Dedifferentiated amniotic fluid mesenchymal stem cell (primary cell): ENCODE data around the gene C6orf62.
A peak's percentile ranks its signal among the peaks of the same experiment; 100 is the strongest.
"Not testable (repeated sequence)": the region's sequence is repeated elsewhere in the genome, so short reads cannot be mapped to it uniquely, and the experiment has no call there.

Experiments used
- DNase-seq: peaks from one replicate; pipeline ENCODE4 v3.0.0-alpha.2; 2016; ENCODE audit errors: extremely low spot score

The C6orf62 gene

GRCh38 chr6:24699521-24700359, 19.2 kb downstream of the C6orf62 start:
- no peak for DNase-seq

DNA sequence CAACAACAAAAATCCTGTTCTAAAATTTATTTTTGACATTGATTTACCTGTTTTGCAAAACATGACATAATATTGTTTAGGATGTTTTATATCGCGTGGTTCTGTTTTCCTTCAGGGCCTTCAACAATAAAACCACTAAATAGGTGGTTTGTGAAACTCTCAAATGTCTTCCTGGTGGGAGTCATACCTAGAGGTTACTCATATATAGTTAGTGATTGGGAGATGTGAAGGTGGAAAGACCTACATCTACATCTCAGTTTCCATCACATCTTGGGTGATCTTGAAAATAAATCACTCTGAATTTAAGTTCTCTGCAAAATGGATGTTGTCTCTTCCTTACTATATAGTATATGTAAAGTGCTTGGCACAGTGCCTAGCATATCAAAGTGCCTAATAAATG, 22.9 kb downstream of the C6orf62 start:
- DNase-seq, result no peak

DNA sequence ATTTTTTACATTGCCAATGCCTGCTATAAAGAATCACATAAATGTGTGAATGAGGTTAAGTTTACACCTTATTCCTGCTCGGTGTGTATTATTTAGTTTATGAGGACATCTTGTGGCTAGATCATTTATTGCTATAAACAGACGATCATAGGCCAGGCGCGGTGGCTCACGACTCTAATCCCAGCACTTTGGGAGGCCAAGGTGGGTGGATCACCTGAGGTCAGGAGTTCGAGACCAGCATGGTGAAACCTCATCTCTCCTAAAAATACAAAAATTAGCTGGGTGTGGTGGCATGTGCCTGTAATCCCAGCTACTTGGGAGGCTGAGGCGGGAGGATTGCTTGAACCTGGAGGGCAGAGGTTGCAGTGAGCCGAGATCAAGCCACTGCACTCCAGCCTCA, 23.3 kb downstream of the C6orf62 start:
- DNase-seq, result not testable (repeated sequence)

DNA sequence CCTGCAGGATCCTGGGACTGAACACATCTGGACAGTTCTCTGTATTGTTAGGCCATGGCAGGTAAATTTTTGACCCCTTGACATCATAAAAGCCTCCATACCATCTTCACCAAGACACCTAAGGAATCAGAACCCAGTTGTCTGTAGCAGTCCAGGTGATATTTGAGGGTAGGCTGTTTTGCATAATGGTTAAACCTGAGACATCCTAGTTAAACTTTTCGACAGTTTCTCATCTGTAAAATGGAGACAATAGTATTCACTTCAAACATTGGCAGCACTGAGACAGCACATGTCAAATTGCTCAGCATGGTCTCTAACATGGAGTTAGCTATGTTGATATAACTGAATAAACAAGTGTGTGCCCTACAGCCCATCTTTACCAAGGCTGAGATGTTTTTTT, 24.8 kb downstream of the C6orf62 start:
- DNase-seq, result no peak

DNA sequence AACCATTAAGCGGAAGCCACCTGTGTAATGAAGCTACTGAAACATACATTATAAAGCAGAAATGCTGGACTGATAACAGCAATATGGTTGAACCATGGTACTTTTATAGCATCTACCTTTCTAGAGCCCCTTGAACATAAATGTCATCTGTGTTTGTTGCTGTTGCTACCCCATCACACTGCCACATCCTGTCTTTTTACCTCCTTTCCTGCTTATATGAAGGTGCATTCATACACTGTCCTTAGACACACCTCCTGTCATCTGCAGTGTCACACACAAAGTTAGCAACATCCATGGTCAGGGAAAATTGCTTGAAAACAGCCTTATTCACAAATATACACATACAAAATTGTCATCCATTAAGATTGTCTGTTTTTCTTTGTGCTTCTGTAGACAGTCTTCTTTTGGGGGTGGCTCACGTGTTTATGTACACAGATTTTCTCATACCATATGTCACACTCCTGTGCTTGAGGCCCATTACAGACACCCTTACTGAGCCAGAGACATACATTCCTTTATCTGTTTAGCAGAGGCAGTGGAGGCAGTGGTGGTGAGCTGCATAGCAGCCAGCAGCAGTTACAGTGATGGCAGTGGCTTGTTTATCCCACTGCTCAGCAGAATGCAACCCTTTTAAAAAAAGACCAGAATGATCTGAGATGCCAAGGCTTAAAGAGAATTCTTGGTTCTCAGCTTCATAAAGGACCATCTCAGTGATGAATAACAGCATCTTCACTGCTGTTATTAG, 25.9 kb downstream of the C6orf62 start:
- DNase-seq, result no peak

GRCh38 chr6:24692415-24692814, 26.5 kb downstream of the C6orf62 start:
- no peak for DNase-seq

GRCh38 chr6:24692003-24692402, 27.0 kb downstream of the C6orf62 start:
- no peak for DNase-seq

- no peak for DNase-seq
These were observed 27.4 kb downstream of the C6orf62 start for GRCh38 chr6:24691550-24691949.

- DNase-seq, result no peak
These were observed 28.4 kb downstream of the C6orf62 start for GRCh38 chr6:24690593-24690992.

- peak; percentile 33 for DNase-seq
These were observed 29.0 kb downstream of the C6orf62 start for GRCh38 chr6:24689964-24690363.

DNA sequence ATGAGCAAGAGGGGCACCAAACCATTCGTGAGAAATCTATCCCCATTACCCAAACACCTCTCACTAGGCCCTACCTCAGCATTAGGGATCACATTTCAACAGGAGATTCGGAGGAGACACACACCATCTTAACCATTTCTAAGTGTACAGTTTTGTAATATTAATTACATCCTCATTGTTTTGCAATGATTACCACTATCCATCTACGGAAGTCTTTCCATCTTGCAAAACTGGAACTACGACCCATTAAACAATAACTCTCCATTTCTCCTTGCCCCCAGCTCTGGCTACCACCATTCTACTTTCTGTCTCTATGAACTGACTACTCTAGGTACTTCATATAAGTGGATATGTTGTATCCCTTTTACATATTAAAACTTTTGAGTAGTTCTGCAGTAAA, 32.0 kb downstream of the C6orf62 start:
- DNase-seq, result no peak

GRCh38 chr6:24686408-24686807, 32.5 kb downstream of the C6orf62 start:
- DNase-seq, result no peak

DNA sequence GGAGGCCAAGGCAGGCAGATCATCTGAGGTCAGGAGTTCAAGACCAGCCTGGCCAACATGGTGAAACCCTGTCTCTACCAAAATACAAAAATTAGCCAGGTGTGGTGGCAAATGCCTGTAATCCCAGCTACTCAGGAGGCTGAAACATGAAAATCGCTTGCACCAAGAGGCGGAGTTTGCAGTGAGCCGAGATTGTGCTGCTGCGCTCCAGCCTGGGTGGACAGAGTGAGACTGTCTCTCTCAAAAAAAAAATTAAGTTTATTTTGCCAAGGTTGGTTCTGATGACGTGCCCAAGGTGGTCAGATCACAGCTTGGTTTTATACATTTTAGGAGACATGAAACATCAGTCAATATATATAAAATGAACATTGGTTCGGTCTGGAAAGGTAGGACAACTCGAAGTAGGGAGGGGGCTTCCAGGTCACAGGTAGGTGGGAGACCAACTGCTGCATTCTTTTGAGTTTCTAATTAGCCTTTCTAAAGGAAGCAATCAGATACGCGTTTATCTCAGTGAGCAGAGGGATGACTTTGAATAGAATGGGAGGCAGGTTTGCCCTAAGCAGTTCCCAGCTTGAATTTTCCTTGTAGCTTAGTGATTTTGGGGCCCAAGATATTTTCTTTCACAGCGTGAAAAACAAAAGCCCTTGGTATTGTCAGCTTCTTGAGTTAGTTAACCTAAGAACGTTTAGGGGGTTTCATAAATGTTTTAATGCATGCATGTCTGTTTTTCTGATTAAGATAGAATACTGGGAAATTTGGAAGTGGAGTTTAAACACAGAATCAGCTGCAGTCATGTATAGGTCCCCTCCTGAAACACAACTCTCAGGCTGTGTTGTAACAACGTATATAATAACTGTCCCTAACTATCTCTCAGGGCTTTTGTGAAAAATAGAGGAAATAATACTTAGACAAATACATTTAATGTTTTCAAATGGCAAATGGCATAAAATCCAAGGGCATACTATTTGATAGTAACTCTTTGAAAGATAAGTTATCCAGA, 35.4 kb downstream of the C6orf62 start:
- no peak for DNase-seq

DNA sequence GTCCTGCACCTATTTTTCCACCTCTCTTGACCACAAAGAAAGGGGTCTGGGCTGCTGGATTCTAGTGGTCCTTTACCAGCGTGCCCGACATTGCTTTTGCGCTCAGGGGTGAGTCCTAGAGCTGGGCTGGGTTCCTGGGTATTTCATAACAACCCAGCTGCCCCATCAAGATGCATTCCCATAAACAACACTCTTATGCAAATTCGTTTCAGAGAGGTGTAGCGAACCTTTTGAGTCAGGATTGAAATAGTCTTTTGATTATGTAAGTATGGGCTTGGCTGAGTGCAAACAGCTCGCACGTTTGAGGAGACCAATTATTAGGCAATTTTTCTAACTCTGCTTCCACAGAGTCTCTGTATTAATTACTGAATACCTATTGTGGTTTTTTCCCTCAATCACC, 38.4 kb downstream of the C6orf62 start:
- DNase-seq, result no peak

DNA sequence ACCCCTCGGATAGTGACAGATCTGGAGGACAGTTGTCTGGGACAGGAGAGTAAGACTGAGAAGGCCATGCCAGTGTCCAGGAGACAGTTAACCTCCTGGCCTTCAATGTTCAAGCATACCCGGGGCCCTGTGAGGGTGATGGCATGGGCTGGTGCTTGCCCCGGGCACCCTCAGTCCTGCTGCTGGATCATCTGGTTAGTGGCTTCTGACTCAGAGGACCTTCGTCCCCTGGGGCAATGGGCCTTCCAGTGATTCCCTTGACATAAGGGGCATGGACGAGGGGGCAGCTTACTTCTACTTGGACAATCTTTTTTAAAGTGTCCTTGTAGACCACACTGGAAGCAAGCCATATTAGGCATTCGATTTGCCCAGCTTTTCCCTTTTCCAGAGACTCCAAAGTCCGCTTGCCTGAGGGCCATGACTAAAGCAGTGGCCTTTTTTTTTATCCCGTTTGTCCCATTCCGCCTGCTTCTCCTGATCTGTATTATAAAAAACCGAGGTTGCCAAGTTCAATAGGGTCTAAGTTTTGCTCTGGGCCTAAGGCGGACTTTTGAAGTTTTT, 40.1 kb downstream of the C6orf62 start:
- DNase-seq, result not testable (repeated sequence)

GRCh38 chr6:24673625-24674024, 45.3 kb downstream of the C6orf62 start:
- DNase-seq, result no peak

- DNase-seq, result no peak
These were observed 46.3 kb downstream of the C6orf62 start for GRCh38 chr6:24672620-24673182.

DNA sequence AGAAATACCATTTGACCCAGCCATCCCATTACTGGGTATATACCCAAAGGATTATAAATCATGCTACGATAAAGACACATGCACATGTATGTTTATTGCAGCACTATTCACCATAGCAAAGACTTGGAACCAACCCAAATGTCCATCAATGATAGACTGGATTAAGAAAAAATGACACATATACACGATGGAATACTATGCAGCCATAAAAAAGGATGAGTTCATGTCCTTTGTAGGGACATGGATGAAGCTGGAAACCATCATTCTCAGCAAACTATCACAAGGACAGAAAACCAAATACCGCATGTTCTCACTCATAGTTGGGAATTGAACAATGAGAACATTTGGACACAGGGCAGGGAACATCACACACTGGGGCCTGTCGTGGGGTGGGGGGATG, 47.9 kb downstream of the C6orf62 start:
- not testable (repeated sequence) for DNase-seq

GRCh38 chr6:24670492-24670891, 48.5 kb downstream of the C6orf62 start:
- not testable (repeated sequence) for DNase-seq

DNA sequence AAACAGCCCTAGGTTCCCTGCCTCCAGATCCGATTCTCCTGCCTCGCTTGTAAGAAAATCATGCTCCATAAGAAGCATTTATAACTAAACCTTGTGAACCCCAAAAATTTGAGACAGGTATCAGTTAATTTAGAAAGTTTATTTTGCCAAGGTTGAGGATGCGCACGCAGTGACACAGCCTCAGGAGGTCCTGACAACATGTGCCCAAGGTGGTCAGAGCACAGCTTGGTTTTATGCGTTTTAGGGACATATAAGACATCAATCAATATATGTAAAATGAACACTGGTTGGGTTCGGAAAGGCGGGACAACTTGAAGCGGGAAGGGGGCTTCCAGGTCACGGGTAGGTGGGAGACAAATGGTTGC, 50.0 kb downstream of the C6orf62 start:
- DNase-seq, result no peak
